Liver (tissue), 9 donors: ENCODE measurements around the gene NRM. TPM values are rescaled to one million over a fixed set of nuclear protein-coding genes. Genes with fewer than 3 reads are reported as not detected.

ENCODE experiments used
- DNase-seq: peaks from one replicate; pipeline ENCODE4 v3.0.0-alpha.2; 2017; ENCODE audit warnings: low spot score
- H3K27ac ChIP-seq, 2 donors: one replicate each; pipeline ENCODE4 v1.7.0; 2013; ENCODE audit warnings: inconsistent platforms in 2 of 2, low read length in 2 of 2, control low read depth in 1 of 2, low read depth in 1 of 2, mild to moderate bottlenecking in 1 of 2
- H3K27me3 ChIP-seq, 4 donors: one replicate each; pipeline versions ENCODE4 v1.6.1 to v1.7.0; 2013; ENCODE audit warnings: low read length in 3 of 4, inconsistent platforms in 1 of 4, mild to moderate bottlenecking in 1 of 4, moderate library complexity in 1 of 4; ENCODE audit not compliant: control insufficient read depth in 4 of 4, insufficient read depth in 4 of 4
- H3K36me3 ChIP-seq, 4 donors: one replicate each; pipeline versions ENCODE4 v1.6.1 to v1.7.0; 2013; ENCODE audit warnings: low read length in 3 of 4, mild to moderate bottlenecking in 3 of 4, low read depth in 1 of 4, moderate library complexity in 1 of 4; ENCODE audit not compliant: control insufficient read depth in 4 of 4, insufficient read depth in 3 of 4
- H3K4me1 ChIP-seq, 4 donors: one replicate each; pipeline versions ENCODE4 v1.6.1 to v1.7.0; 2013; ENCODE audit warnings: low read length in 3 of 4, mild to moderate bottlenecking in 3 of 4, moderate library complexity in 1 of 4; ENCODE audit not compliant: control insufficient read depth in 4 of 4, insufficient read depth in 4 of 4
- H3K4me3 ChIP-seq, 3 donors: one replicate each; pipeline versions ENCODE4 v1.6.1 to v1.7.0; 2013; ENCODE audit warnings: low read length in 3 of 3, control low read depth in 1 of 3, low read depth in 1 of 3, mild to moderate bottlenecking in 1 of 3
- H3K9ac ChIP-seq, 2 donors: one replicate each; pipeline ENCODE4 v1.7.0; 2013; ENCODE audit warnings: low read length in 2 of 2, mild to moderate bottlenecking in 2 of 2, moderate library complexity in 2 of 2, control low read depth in 1 of 2, low read depth in 1 of 2
- H3K9me3 ChIP-seq, 4 donors: one replicate each; pipeline versions ENCODE4 v1.6.1 to v1.7.0; 2013; ENCODE audit warnings: low read length in 3 of 4; ENCODE audit not compliant: control insufficient read depth in 4 of 4
- ATF3 ChIP-seq: IDR thresholded peaks from 2 replicates; pipeline ENCODE4 v1.6.1; 2016; ENCODE audit warnings: antibody characterized with exemption
- CTCF ChIP-seq: fragments of 150-350 bp; IDR thresholded peaks from 2 replicates; pipeline ENCODE4 v1.5.1; 2017; ENCODE audit warnings: improper control_type of control experiment, low read depth, low read length; ENCODE audit not compliant: missing input control
- EGR1 ChIP-seq, 2 donors: IDR thresholded peaks; 2 replicates each; pipeline ENCODE4 v1.6.1; 2016 to 2018; ENCODE audit warnings: antibody characterized with exemption in 2 of 2, low read depth in 2 of 2
- FOXA2 ChIP-seq: IDR thresholded peaks from 2 replicates; pipeline ENCODE4 v1.6.1; 2016; ENCODE audit warnings: antibody characterized with exemption
- GABPA ChIP-seq, 2 donors: IDR thresholded peaks in 1 of 2; conservative IDR thresholded peaks in 1 of 2; 2 replicates each; pipeline ENCODE4 v1.6.1; 2016; ENCODE audit warnings: antibody characterized with exemption in 2 of 2, mild to moderate bottlenecking in 1 of 2, moderate library complexity in 1 of 2
- HNF4A ChIP-seq, 2 donors: conservative IDR thresholded peaks; 2 replicates each; pipeline ENCODE4 v1.6.1; 2016; ENCODE audit warnings: antibody characterized with exemption in 2 of 2, mild to moderate bottlenecking in 2 of 2
- HNF4G ChIP-seq: IDR thresholded peaks from 2 replicates; pipeline ENCODE4 v1.6.1; 2016; ENCODE audit warnings: antibody characterized with exemption
- JUND ChIP-seq, 2 donors: IDR thresholded peaks; 2 replicates each; pipeline ENCODE4 v1.6.1; 2016; ENCODE audit warnings: antibody characterized with exemption in 2 of 2
- MAX ChIP-seq: IDR thresholded peaks from 2 replicates; pipeline ENCODE4 v1.6.1; 2016; ENCODE audit warnings: antibody characterized with exemption
- NR2F2 ChIP-seq: IDR thresholded peaks from 2 replicates; pipeline ENCODE4 v1.6.1; 2016; ENCODE audit warnings: antibody characterized with exemption
- RAD21 ChIP-seq, 2 donors: IDR thresholded peaks; 2 replicates each; pipeline ENCODE4 v1.6.1; 2016; ENCODE audit warnings: antibody characterized with exemption in 2 of 2, mild to moderate bottlenecking in 2 of 2
- REST ChIP-seq: IDR thresholded peaks from 2 replicates; pipeline ENCODE4 v1.6.1; 2016; ENCODE audit warnings: antibody characterized with exemption, mild to moderate bottlenecking
- RXRA ChIP-seq, 2 donors: IDR thresholded peaks; 2 replicates each; pipeline ENCODE4 v1.6.1; 2017 to 2018; ENCODE audit warnings: antibody characterized with exemption in 2 of 2, mild to moderate bottlenecking in 1 of 2
- SP1 ChIP-seq: IDR thresholded peaks from 2 replicates; pipeline ENCODE4 v1.6.1; 2018; ENCODE audit warnings: antibody characterized with exemption, mild to moderate bottlenecking
- TAF1 ChIP-seq: conservative IDR thresholded peaks from 2 replicates; pipeline ENCODE4 v1.6.1; 2016; ENCODE audit warnings: antibody characterized with exemption, mild to moderate bottlenecking
- YY1 ChIP-seq: IDR thresholded peaks from 2 replicates; pipeline ENCODE4 v1.6.1; 2016; ENCODE audit warnings: antibody characterized with exemption, mild to moderate bottlenecking
- ZBTB33 ChIP-seq: IDR thresholded peaks from 2 replicates; pipeline ENCODE4 v1.6.1; 2016; ENCODE audit warnings: antibody characterized with exemption
- WGBS: extraction: QIAGEN DNeasy Blood & Tissue Kit; methylation state at CpG from one replicate; pipeline ENCODE4 v1.1.7; 2013; 5-methylcytosine and 5-hydroxymethylcytosine counted together
- polyA plus RNA-seq, 2 donors: library from polyadenylated mRNA; stranded (reverse) in 1 of 2; unstranded in 1 of 2; fragments of 200-250 nt in 1 of 2; fragments of >200 nt in 1 of 2; fragmentation: Nextera tagmentation in 1 of 2; extraction: Ambion mirVana in 1 of 2; gene quantifications; one replicate each; pipeline versions ENCODE4 v1.2.1 to v1.2.3, GENCODE V29; 2013 to 2015
- total RNA-seq, 2 donors: library from RNA; depleted of rRNA; stranded (reverse); fragments of >200 nt; gene quantifications; one replicate each; pipeline ENCODE4 v1.2.3, GENCODE V29; 2014
- donor health status: healthy.
- donor health status: healthy.
- donor health status: healthy.
- donor health status: healthy.
- donor health status: healthy.

Gene NRM
- total and polyA plus RNA-seq, 4 donors = 0.59 to 3.3 (median 2.4) TPM

- H3K27me3 ChIP-seq = no peaks in the 10 kb centered on the region
- H3K4me1 ChIP-seq = peaks cover 5 to 25% (median 17%) of the 10 kb centered on the region in 4 donors
- DNase-seq = no peak
- TF ChIP-seq REST (no peak), JUND (IDR thresholded peaks at IDR 0.05) (no peak), CTCF (no peak), TAF1 (no peak), RXRA (IDR thresholded peaks at IDR 0.05) (no peak), GABPA (IDR thresholded peaks at IDR 0.05 in 1 of 2, conservative IDR thresholded peaks at IDR 0.05 in 1 of 2) (no peak), FOXA2 (no peak), ZBTB33 (no peak), RAD21 (IDR thresholded peaks at IDR 0.05) (no peak), ATF3 (no peak), SP1 (no peak)
- H3K36me3 ChIP-seq = peaks cover 0 to 2% (median 0%) of the 10 kb centered on the region in 4 donors
- no peak overlapping the region for H3K4me3 ChIP-seq
- WGBS = 89% methylated on average over 5 of the region's 5 CpGs
- no peak overlapping the region for H3K9ac ChIP-seq
- no peaks in the 10 kb centered on the region for H3K9me3 ChIP-seq
- no peak overlapping the region for H3K27ac ChIP-seq
These were observed 5.6 kb upstream of the NRM start for GRCh38 chr6:30696432-30696831.

- Histone ChIP-seq H3K27me3 (no peaks in the 10 kb centered on the region), H3K36me3 (no peaks in the 10 kb centered on the region), H3K4me1 (peaks cover 9 to 49% (median 35%) of the 10 kb centered on the region in 4 donors), H3K27ac (peak overlapping the region; percentile 69 to 79), H3K9ac (peak overlapping the region in 1 of 2 donors; percentile 61), H3K4me3 (peak overlapping the region; percentile 30 to 59 (median 45)), H3K9me3 (no peaks in the 10 kb centered on the region)
- DNase-seq = no peak
- WGBS = 11% methylated on average over 8 of the region's 8 CpGs
- TF ChIP-seq MAX (no peak), HNF4A (conservative IDR thresholded peaks at IDR 0.05) (no peak), RXRA (IDR thresholded peaks at IDR 0.05) (no peak), FOXA2 (peak; percentile 48), SP1 (peak; percentile 2), HNF4G (no peak), ZBTB33 (no peak), ATF3 (no peak), NR2F2 (no peak), TAF1 (no peak), JUND (IDR thresholded peaks at IDR 0.05) (no peak), EGR1 (IDR thresholded peaks at IDR 0.05; ENCODE audit: low read depth in 2 of 2) (no peak), YY1 (no peak)
These were observed 544 bp upstream of the NRM start for GRCh38 chr6:30691208-30691847.
